Neural progenitor cell (in vitro differentiated cells): ENCODE results near the gene CHAF1B. TPM values are rescaled to one million over a fixed set of nuclear protein-coding genes. Genes with fewer than 3 reads are reported as not detected.

Experiments used
- DNase-seq: peaks from one replicate; pipeline ENCODE4 v3.0.0-alpha.2; 2016; ENCODE audit warnings: low spot score
- H2AFZ ChIP-seq: fragments of 200-600 bp; sonication (generic); replicated peaks from 2 replicates; pipeline ENCODE4 v1.6.1; 2016; ENCODE audit warnings: antibody characterized with exemption
- H3F3A ChIP-seq: fragments of 200-600 bp; sonication (generic); 2 replicates; pipeline ENCODE4 v1.6.1; 2016; ENCODE audit warnings: antibody characterized with exemption, low read depth
- H3K27ac ChIP-seq: fragments of 200-600 bp; sonication (generic); 2 replicates; pipeline ENCODE4 v1.5.1; 2016; ENCODE audit warnings: mild to moderate bottlenecking
- H3K27me3 ChIP-seq: fragments of 200-600 bp; sonication (generic); 2 replicates; pipeline ENCODE4 v1.6.1; 2016; ENCODE audit warnings: mild to moderate bottlenecking, moderate library complexity
- H3K36me3 ChIP-seq: fragments of 200-600 bp; sonication (generic); 2 replicates; pipeline ENCODE4 v1.5.1; 2016
- H3K4me1 ChIP-seq: fragments of 200-600 bp; sonication (generic); 2 replicates; pipeline ENCODE4 v1.6.1; 2016; ENCODE audit warnings: mixed run types
- H3K4me2 ChIP-seq: fragments of 200-600 bp; sonication (generic); 2 replicates; pipeline ENCODE4 v1.6.1; 2016
- H3K4me3 ChIP-seq: fragments of 200-600 bp; sonication (generic); 2 replicates; pipeline ENCODE4 v1.5.1; 2016
- H3K79me2 ChIP-seq: fragments of 200-600 bp; sonication (generic); 2 replicates; pipeline ENCODE4 v1.6.1; 2016; ENCODE audit warnings: low read depth
- H3K9ac ChIP-seq: fragments of 200-600 bp; sonication (generic); 2 replicates; pipeline ENCODE4 v1.6.1; 2016
- H3K9me3 ChIP-seq: fragments of 200-600 bp; sonication (generic); 2 replicates; pipeline ENCODE4 v1.5.1; 2016; ENCODE audit warnings: low read depth
- H4K20me1 ChIP-seq: fragments of 200-600 bp; sonication (generic); 2 replicates; pipeline ENCODE4 v1.6.1; 2016; ENCODE audit warnings: low read depth
- H3K27ac Mint-ChIP-seq: 3 replicates; pipeline ENCODE4 v1.8.0; 2021; ENCODE audit warnings: mixed read lengths
- H3K27me3 Mint-ChIP-seq: 2 replicates; pipeline ENCODE4 v1.8.0; 2022; ENCODE audit warnings: low read depth, mild to moderate bottlenecking, inconsistent platforms, moderate library complexity, mixed read lengths; ENCODE audit not compliant: insufficient read depth
- H3K36me3 Mint-ChIP-seq: 3 replicates; pipeline ENCODE4 v1.8.0; 2021; ENCODE audit warnings: mixed read lengths
- H3K4me1 Mint-ChIP-seq: 3 replicates; pipeline ENCODE4 v1.8.0; 2021; ENCODE audit warnings: mixed read lengths
- H3K4me3 Mint-ChIP-seq: 3 replicates; pipeline ENCODE4 v1.8.0; 2021; ENCODE audit warnings: mild to moderate bottlenecking, moderate library complexity, mixed read lengths
- H3K9me3 Mint-ChIP-seq: 3 replicates; pipeline ENCODE4 v1.8.0; 2020; ENCODE audit warnings: mixed read lengths
- CTCF ChIP-seq: fragments of 200-600 bp; sonication (generic); IDR thresholded peaks from 2 replicates; pipeline ENCODE4 v1.5.1; 2017; ENCODE audit warnings: antibody characterized with exemption, mild to moderate bottlenecking
- EZH2 ChIP-seq: fragments of 200-600 bp; sonication (generic); IDR thresholded peaks from 2 replicates; pipeline ENCODE4 v1.6.1; 2017; ENCODE audit warnings: antibody characterized with exemption, mild to moderate bottlenecking, moderate library complexity
- EZH2phosphoT487 ChIP-seq: fragments of 200-600 bp; sonication (generic); IDR thresholded peaks from 2 replicates; pipeline ENCODE4 v1.6.1; 2017; ENCODE audit warnings: antibody characterized with exemption
- total RNA-seq: library from RNA; depleted of rRNA; stranded (reverse); fragments of >200 nt; gene quantifications from 2 replicates; pipeline ENCODE4 v1.2.3, GENCODE V29; 2015; ENCODE audit warnings: low replicate concordance

The CHAF1B gene
- total RNA-seq, 1 donor from 2014 or later, result 26.1 TPM

- Histone ChIP-seq H3F3A (peaks cover 3% of the 10 kb centered on the region), H3K4me3 (no peak overlapping the region), H3K4me2 (no peak overlapping the region), H4K20me1 (peaks cover 11% of the 10 kb centered on the region), H3K36me3 (peaks cover 20% of the 10 kb centered on the region), H3K9me3 (no peaks in the 10 kb centered on the region), H3K9ac (no peak overlapping the region), H3K27me3 (no peaks in the 10 kb centered on the region), H3K79me2 (no peaks in the 10 kb centered on the region), H3K4me1 (no peaks in the 10 kb centered on the region), H3K27ac (no peak overlapping the region), H2AFZ (no peak overlapping the region)
- no peaks in the 10 kb centered on the region for H3K4me1 Mint-ChIP-seq
- peaks cover 38% of the 10 kb centered on the region for H3K36me3 Mint-ChIP-seq
- H3K27me3 Mint-ChIP-seq, result no peaks in the 10 kb centered on the region
- TF ChIP-seq EZH2 (no peak), CTCF (no peak), EZH2phosphoT487 (no peak)
- H3K27ac Mint-ChIP-seq, result no peak overlapping the region
- no peak for DNase-seq
- no peak overlapping the region for H3K4me3 Mint-ChIP-seq
- H3K9me3 Mint-ChIP-seq, result no peaks in the 10 kb centered on the region
Measured at GRCh38 chr21:36349315-36349714, 35.9 kb upstream of the CHAF1B start.

GRCh38 chr21:36350282-36350910 lies 34.8 kb upstream of the CHAF1B start:
- Histone ChIP-seq H3K27me3 (no peaks in the 10 kb centered on the region), H3F3A (peaks cover 10% of the 10 kb centered on the region), H3K27ac (no peak overlapping the region), H4K20me1 (peaks cover 21% of the 10 kb centered on the region), H3K36me3 (peaks cover 15% of the 10 kb centered on the region), H3K9me3 (no peaks in the 10 kb centered on the region), H3K9ac (no peak overlapping the region), H3K4me2 (no peak overlapping the region), H3K4me1 (no peaks in the 10 kb centered on the region), H2AFZ (no peak overlapping the region), H3K79me2 (no peaks in the 10 kb centered on the region), H3K4me3 (no peak overlapping the region)
- H3K27me3 Mint-ChIP-seq, result peaks cover under 1% of the 10 kb centered on the region
- no peak overlapping the region for H3K27ac Mint-ChIP-seq
- H3K4me3 Mint-ChIP-seq, result no peak overlapping the region
- TF ChIP-seq EZH2phosphoT487 (no peak), EZH2 (no peak), CTCF (no peak)
- no peaks in the 10 kb centered on the region for H3K9me3 Mint-ChIP-seq
- DNase-seq, result no peak
- H3K4me1 Mint-ChIP-seq, result no peaks in the 10 kb centered on the region
- H3K36me3 Mint-ChIP-seq, result peaks cover 37% of the 10 kb centered on the region

GRCh38 chr21:36354918-36355680 lies 30.1 kb upstream of the CHAF1B start:
- Mint-ChIP-seq H3K36me3 (peaks cover 23% of the 10 kb centered on the region), H3K9me3 (no peaks in the 10 kb centered on the region), H3K27me3 (peaks cover 2% of the 10 kb centered on the region), H3K27ac (no peak overlapping the region), H3K4me1 (no peaks in the 10 kb centered on the region), H3K4me3 (no peak overlapping the region)
- peaks cover 26% of the 10 kb centered on the region for H3K36me3 ChIP-seq
- no peak overlapping the region for H3K4me3 ChIP-seq
- no peak overlapping the region for H3K4me2 ChIP-seq
- peaks cover 6% of the 10 kb centered on the region for H3K79me2 ChIP-seq
- no peaks in the 10 kb centered on the region for H3K4me1 ChIP-seq
- H3K27ac ChIP-seq, result peak overlapping the region; percentile 49
- H3K9ac ChIP-seq, result no peak overlapping the region
- H2AFZ ChIP-seq, result no peak overlapping the region
- no peak for TF ChIP-seq EZH2
- no peak for TF ChIP-seq CTCF
- TF ChIP-seq EZH2phosphoT487, result no peak
- H4K20me1 ChIP-seq, result peaks cover 27% of the 10 kb centered on the region
- peaks cover 14% of the 10 kb centered on the region for H3F3A ChIP-seq
- no peak for DNase-seq
- no peaks in the 10 kb centered on the region for H3K9me3 ChIP-seq
- no peaks in the 10 kb centered on the region for H3K27me3 ChIP-seq
